K562 (cell line): Measurements from ENCODE around the gene ZNF687. TPM values are rescaled to one million over a fixed set of nuclear protein-coding genes. Genes with fewer than 3 reads are reported as not detected.
A peak's percentile ranks its signal among the peaks of the same experiment; 100 is the strongest.

Experiments
- ATAC-seq: fragments of 200-7000 bp; cut with Tn5 transposase; 3 replicates; pipeline ENCODE4 v1.9.1; 2020; ENCODE audit warnings: moderate library complexity
- BruUV-seq: library from RNA; stranded (reverse); fragments of 400-500 nt; replicated peaks from 2 replicates; lab custom pipeline; 2021; lab: Mats Ljungman, UMichigan
- CTCF ChIA-PET: fragments of 300-600 bp; formaldehyde crosslinking; extraction: SDS; loops from one replicate; lab custom pipeline; 2021; ENCODE audit warnings: low intra/inter-chr PET ratio; lab: Yijun Ruan, JAX
- POLR2A ChIA-PET: fragments of 300-600, 350-650 bp; sonication (Branson Sonifier 250); formaldehyde crosslinking; extraction: SDS; loops from one replicate; lab custom pipeline; 2021; ENCODE audit warnings: antibody characterized with exemption, inconsistent platforms; lab: Yijun Ruan, JAX
- DNase-seq, 4 experiments: peaks; one replicate each; pipeline versions ENCODE4 v3.0.0 to v3.0.0-alpha.2; 2011 to 2018; ENCODE audit warnings: low spot score in 3 of 4, mixed read lengths in 3 of 4; ENCODE audit errors: extremely low read depth in 1 of 4
- FAIRE-seq: peaks from 2 replicates; lab custom pipeline; 2011; peaks lifted over from hg19 to GRCh38; lab: Jason Lieb, UNC
- H2AFZ ChIP-seq: 2 replicates; pipeline ENCODE4 v1.6.0; 2011; ENCODE audit warnings: low read depth, low read length, control low read depth, inconsistent platforms
- H3K27ac ChIP-seq: fragments of 200-600 bp; 3 replicates; pipeline ENCODE4 v1.8.0; 2011; ENCODE audit warnings: low read depth, mild to moderate bottlenecking, control low read depth, inconsistent platforms, low read length, moderate library complexity, mixed read lengths; ENCODE audit errors: extremely low read depth
- H3K27me3 ChIP-seq, 2 experiments: fragments of 300-600 bp in 1 of 2; 2 replicates in 1 of 2; 3 replicates in 1 of 2; pipeline versions ENCODE4 v1.6.0 to v1.8.0; 2011; ENCODE audit warnings: inconsistent platforms in 2 of 2, low read length in 2 of 2, mild to moderate bottlenecking in 1 of 2, mixed read lengths in 1 of 2, moderate library complexity in 1 of 2; ENCODE audit not compliant: control insufficient read depth in 2 of 2, insufficient read depth in 2 of 2
- H3K36me3 ChIP-seq: fragments of 300-600 bp; 3 replicates; pipeline ENCODE4 v1.8.0; 2011; ENCODE audit warnings: mild to moderate bottlenecking, low read length, inconsistent platforms; ENCODE audit not compliant: control insufficient read depth, insufficient read depth
- H3K4me1 ChIP-seq, 2 experiments: fragments of 200-600 bp in 1 of 2; replicated peaks in 1 of 2; 2 replicates in 1 of 2; 3 replicates in 1 of 2; pipeline versions ENCODE4 v1.5.1 to v1.8.0; 2011; ENCODE audit warnings: inconsistent platforms in 2 of 2, low read length in 2 of 2, mild to moderate bottlenecking in 1 of 2, mixed read lengths in 1 of 2, moderate library complexity in 1 of 2; ENCODE audit not compliant: control insufficient read depth in 2 of 2, insufficient read depth in 2 of 2
- H3K4me2 ChIP-seq: 2 replicates; pipeline ENCODE4 v1.6.1; 2011; ENCODE audit warnings: low read length, control low read depth, inconsistent platforms, mixed read lengths; ENCODE audit not compliant: insufficient read depth
- H3K4me3 ChIP-seq: fragments of 200-600 bp; sonication (generic), shearing (Covaris generic); 2 replicates; pipeline ENCODE4 v1.5.1; 2016; ENCODE audit warnings: control low read depth, inconsistent platforms
- H3K79me2 ChIP-seq: fragments of 200-600 bp; 3 replicates; pipeline ENCODE4 v1.8.0; 2011; ENCODE audit warnings: low read length, inconsistent platforms; ENCODE audit not compliant: control insufficient read depth, insufficient read depth
- H3K9ac ChIP-seq, 2 experiments: 2 replicates each; pipeline versions ENCODE4 v1.6.0 to v1.6.1; 2011; ENCODE audit warnings: low read depth in 2 of 2, low read length in 2 of 2, control low read depth in 1 of 2, inconsistent platforms in 1 of 2, mild to moderate bottlenecking in 1 of 2, mixed read lengths in 1 of 2; ENCODE audit not compliant: insufficient read depth in 1 of 2
- H3K9me1 ChIP-seq: one replicate; pipeline ENCODE4 v1.6.0; 2011; ENCODE audit warnings: inconsistent platforms, mild to moderate bottlenecking, low read length, moderate library complexity; ENCODE audit not compliant: control insufficient read depth, insufficient read depth
- H3K9me3 ChIP-seq: replicated peaks from 2 replicates; pipeline ENCODE4 v1.5.1; 2011; ENCODE audit warnings: low read depth, low read length, inconsistent platforms; ENCODE audit not compliant: control insufficient read depth, insufficient read depth
- H4K20me1 ChIP-seq: replicated peaks from 2 replicates; pipeline ENCODE4 v1.6.1; 2011; ENCODE audit warnings: low read length, inconsistent platforms, mixed read lengths; ENCODE audit not compliant: control insufficient read depth, insufficient read depth
- HMGXB4 ChIP-seq: sonication (generic); formaldehyde crosslinking; IDR thresholded peaks from 2 replicates; pipeline ENCODE4 v1.8.1; 2023; ENCODE audit warnings: mild to moderate bottlenecking, missing genetic modification reagents
- KAT7 ChIP-seq: sonication (generic); formaldehyde crosslinking; IDR thresholded peaks from 2 replicates; pipeline ENCODE4 v1.8.0; 2022; ENCODE audit warnings: missing genetic modification reagents, mild to moderate bottlenecking, borderline replicate concordance
- MYC ChIP-seq, 2 experiments: fragments of 250-450 bp in 1 of 2; sonication (Bioruptor Pico) in 1 of 2; IDR thresholded peaks; 2 replicates each; pipeline versions ENCODE4 v1.5.1 to v1.6.1; 2012 to 2021; ENCODE audit warnings: low read depth in 2 of 2, borderline replicate concordance in 1 of 2, improper control_type of control experiment in 1 of 2, low read length in 1 of 2, mild to moderate bottlenecking in 1 of 2, moderate library complexity in 1 of 2
- NFRKB ChIP-seq: fragments of 450-650 bp; IDR thresholded peaks from 2 replicates; pipeline ENCODE4 v1.6.1; 2016; ENCODE audit warnings: low read depth
- NR2C1 ChIP-seq, 2 experiments: fragments of 450-650 bp; IDR thresholded peaks; 2 replicates each; pipeline ENCODE4 v1.6.1; 2017; ENCODE audit warnings: mild to moderate bottlenecking in 2 of 2, antibody characterized with exemption in 1 of 2, inconsistent platforms in 1 of 2, missing compliant biosample characterization in 1 of 2, missing genetic modification characterization in 1 of 2
- NRF1 ChIP-seq, 2 experiments: fragments of 450-650 bp; IDR thresholded peaks in 1 of 2; conservative IDR thresholded peaks in 1 of 2; 2 replicates each; pipeline ENCODE4 v1.6.1; 2014; ENCODE audit warnings: mild to moderate bottlenecking in 2 of 2
- SMARCA4 ChIP-seq: fragments of 450-650 bp; IDR thresholded peaks from 2 replicates; pipeline ENCODE4 v1.6.1; 2016
- U2AF2 ChIP-seq: fragments of 200-400 bp; formaldehyde crosslinking; optimal IDR thresholded peaks from 2 replicates; pipeline ENCODE3; 2017; ENCODE audit warnings: low read depth, mild to moderate bottlenecking, low read length
- ZNF217 ChIP-seq: sonication (generic); formaldehyde crosslinking; IDR thresholded peaks from 2 replicates; pipeline ENCODE4 v1.8.0; 2022; ENCODE audit warnings: mild to moderate bottlenecking, missing genetic modification reagents
- ZNF583 ChIP-seq: fragments of 250-450 bp; sonication (Bioruptor Pico); IDR thresholded peaks from 2 replicates; pipeline ENCODE4 v1.4.0; 2020
- WGBS: fragments of 100-300 bp; shearing (Covaris generic); methylation state at CpG from one replicate; pipeline ENCODE4 v1.1.6; 2016; ENCODE audit warnings: low coverage, mixed read lengths; ENCODE audit not compliant: insufficient coverage; ENCODE audit errors: missing lambda C conversion rate; 5-methylcytosine and 5-hydroxymethylcytosine counted together
- in situ Hi-C: fragments of 300-500 bp; cut with MboI; formaldehyde crosslinking; loops from 4 replicates; pipeline ENCODE4 v1.15.0; 2018; ENCODE audit warnings: inconsistent platforms, mixed read lengths
- intact Hi-C: fragments of 100-400 bp; cut with micrococcal nuclease; formaldehyde crosslinking; loops from 2 replicates; pipeline ENCODE4 v1.14.2; 2022
- polyA plus RNA-seq, 8 experiments: library from polyadenylated mRNA; depleted of rRNA in 4 of 8; stranded (reverse) in 5 of 8; unstranded in 3 of 8; fragments of >200 nt; fragmentation: Nextera tagmentation in 2 of 8; fragmentation: Illumina TruSeq in 1 of 8; extraction: Ambion mirVana in 2 of 8; extraction: Trizol in 1 of 8; gene quantifications; 2 replicates each; pipeline versions ENCODE4 v1.2.1 to v1.2.3, GENCODE V29; 2011 to 2014; ENCODE audit warnings: inconsistent platforms in 1 of 8, missing spikeins in 1 of 8
- total RNA-seq, 7 experiments: library from RNA; depleted of rRNA in 6 of 7; stranded (reverse); fragments of >200 nt in 6 of 7; fragmentation: Illumina TruSeq in 2 of 7; extraction: Trizol in 2 of 7; gene quantifications; 2 replicates each; pipeline versions ENCODE4 v1.2.1 to v1.2.3, GENCODE V29; 2011 to 2021; ENCODE audit warnings: low replicate concordance in 1 of 7
- TF ChIP-seq, protein P1 (sequence below): fragments of 250-450 bp; sonication (Bioruptor Pico); IDR thresholded peaks from 2 replicates; pipeline ENCODE4 v1.5.0; 2021; ENCODE audit warnings: mild to moderate bottlenecking, moderate library complexity
- TF ChIP-seq, protein P2 (sequence below): fragments of 450-650 bp; IDR thresholded peaks from 2 replicates; pipeline ENCODE4 v1.7.0; 2016; ENCODE audit warnings: borderline replicate concordance

Gene ZNF687
- total and polyA plus RNA-seq, 9 of the 15 experiments (the other 6 are each of a cell fraction or from before 2014, with no cell fraction given) = 0.13 to 26.4 (median 10.6) TPM

GRCh38 chr1:151282883-151283725 is 1.0 kb downstream of the ZNF687 start:
- BruUV-seq = no TSS peak
- H3K4me2 ChIP-seq = peak overlapping the region; percentile 100
- no peaks in the 10 kb centered on the region for H3K27me3 ChIP-seq
- WGBS = 6% methylated on average over 30 of the region's 44 CpGs
- peak overlapping the region; percentile 58 for H2AFZ ChIP-seq
- in situ Hi-C loops = no loop called here
- H3K27ac ChIP-seq = peak overlapping the region; percentile 99
- POLR2A ChIA-PET = interaction anchor here (0.5 to 3.5 kb wide), 14 partner anchors 10 to 309 kb away, joined by 3 to 43 read pairs (median 4); partner anchors contain the start of genes PI4KB and PSMB4
- H3K4me1 ChIP-seq = peaks cover 19 to 42% of the 10 kb centered on the region in 2 experiments
- H3K36me3 ChIP-seq = peaks cover 39% of the 10 kb centered on the region; the same call in 2 of the 3 replicates
- peaks cover 8% of the 10 kb centered on the region; the same call in 1 of the 2 replicates for H4K20me1 ChIP-seq
- CTCF ChIA-PET = no interaction called here
- peak overlapping the region; percentile 93 to 99 for H3K9ac ChIP-seq
- DNase-seq (peak; percentile 46 to 64 (median 58)), ATAC-seq (peak; percentile 8), FAIRE-seq (peak; percentile 52)
- intact Hi-C loops = loop anchor here (10.0 kb wide), 1 partner anchor 62 kb away; the partner anchor contains the start of gene RFX5
- H3K9me1 ChIP-seq = peaks cover 4% of the 10 kb centered on the region
- peak overlapping the region; percentile 67 for H3K4me3 ChIP-seq
- no peaks in the 10 kb centered on the region for H3K9me3 ChIP-seq
- H3K79me2 ChIP-seq = peaks cover 28% of the 10 kb centered on the region
- TF ChIP-seq, protein P1, sequence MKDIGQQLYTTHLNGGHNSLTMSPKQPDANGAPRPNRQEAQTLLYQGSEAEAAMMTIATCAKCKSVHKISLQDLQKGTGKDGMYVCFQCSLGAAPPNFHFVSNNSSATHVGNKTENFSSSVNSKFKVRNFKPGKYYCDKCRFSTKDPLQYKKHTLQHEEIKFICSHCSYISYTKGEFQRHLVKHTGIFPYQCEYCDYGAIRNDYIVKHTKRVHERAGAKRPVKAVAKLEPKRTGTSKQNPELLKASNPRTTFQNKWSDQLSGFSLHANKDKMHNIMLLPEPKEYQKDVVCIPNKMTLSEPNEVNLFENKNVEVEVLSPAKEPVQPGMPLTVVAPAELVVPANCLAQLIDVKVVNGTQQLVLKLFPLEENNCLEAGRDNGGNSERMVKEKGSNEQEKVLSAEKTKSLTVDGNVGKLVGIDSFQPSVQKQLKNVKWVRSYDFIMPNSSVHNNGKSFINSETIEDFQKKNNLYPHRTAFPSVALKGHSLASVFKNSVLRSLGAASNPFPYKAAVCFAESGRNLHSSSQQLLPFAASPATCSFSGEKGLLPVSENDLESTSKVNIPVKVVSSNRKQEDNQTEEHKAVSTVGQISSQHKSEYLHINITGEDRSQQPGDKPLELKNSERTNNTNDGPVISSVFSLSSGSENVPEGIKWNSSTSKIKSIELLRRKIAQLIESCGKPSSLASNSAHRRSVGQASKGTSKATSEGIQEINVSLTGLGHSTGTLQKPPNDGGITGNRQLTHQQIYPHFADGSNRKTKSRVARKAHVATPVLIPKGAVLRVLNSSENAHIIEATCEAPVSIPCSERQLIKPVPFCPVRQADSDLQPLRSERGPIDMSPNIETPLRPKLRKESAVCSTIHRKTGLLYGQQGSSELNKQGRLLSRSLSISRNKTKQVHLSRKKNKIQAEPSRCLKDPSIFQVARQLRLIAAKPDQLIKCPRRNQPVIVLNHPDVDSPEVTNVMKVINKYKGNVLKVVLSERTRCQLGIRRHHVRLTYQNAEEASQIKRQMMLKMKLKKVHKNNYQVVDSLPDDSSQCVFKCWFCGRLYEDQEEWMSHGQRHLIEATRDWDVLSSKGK (CRISPR knock-in tag) = no peak
- TF ChIP-seq NRF1 (conservative IDR thresholded peaks at IDR 0.05 in 1 of 2, IDR thresholded peaks at IDR 0.05 in 1 of 2) = peak; percentile 50 to 68
- no peak for TF ChIP-seq NFRKB
- TF ChIP-seq ZNF217 = no peak
- TF ChIP-seq U2AF2 = no peak
- TF ChIP-seq SMARCA4 = 0 out of 2 replicates have a peak, but pooled peaks have one; percentile 12
- TF ChIP-seq MYC (IDR thresholded peaks at IDR 0.05; ENCODE audit: low read depth, low read length) = no peak
- peak; percentile 21; the same call in 1 of the 2 replicates for TF ChIP-seq MYC (CRISPR knock-in tag; IDR thresholded peaks at IDR 0.05; ENCODE audit: borderline replicate concordance, low read depth)
- peak; percentile 33 for TF ChIP-seq KAT7 (CRISPR knock-in tag)
- TF ChIP-seq, protein P2, sequence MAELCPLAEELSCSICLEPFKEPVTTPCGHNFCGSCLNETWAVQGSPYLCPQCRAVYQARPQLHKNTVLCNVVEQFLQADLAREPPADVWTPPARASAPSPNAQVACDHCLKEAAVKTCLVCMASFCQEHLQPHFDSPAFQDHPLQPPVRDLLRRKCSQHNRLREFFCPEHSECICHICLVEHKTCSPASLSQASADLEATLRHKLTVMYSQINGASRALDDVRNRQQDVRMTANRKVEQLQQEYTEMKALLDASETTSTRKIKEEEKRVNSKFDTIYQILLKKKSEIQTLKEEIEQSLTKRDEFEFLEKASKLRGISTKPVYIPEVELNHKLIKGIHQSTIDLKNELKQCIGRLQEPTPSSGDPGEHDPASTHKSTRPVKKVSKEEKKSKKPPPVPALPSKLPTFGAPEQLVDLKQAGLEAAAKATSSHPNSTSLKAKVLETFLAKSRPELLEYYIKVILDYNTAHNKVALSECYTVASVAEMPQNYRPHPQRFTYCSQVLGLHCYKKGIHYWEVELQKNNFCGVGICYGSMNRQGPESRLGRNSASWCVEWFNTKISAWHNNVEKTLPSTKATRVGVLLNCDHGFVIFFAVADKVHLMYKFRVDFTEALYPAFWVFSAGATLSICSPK = no peak
- 0 out of 2 replicates have a peak, but pooled peaks have one; percentile 39 for TF ChIP-seq NR2C1 (IDR thresholded peaks at IDR 0.05)
- TF ChIP-seq NR2C1 (tag; IDR thresholded peaks at IDR 0.05) = peak; percentile 31; the same call in 1 of the 2 replicates
- no peak for TF ChIP-seq ZNF583 (CRISPR knock-in tag)
- TF ChIP-seq HMGXB4 (CRISPR knock-in tag) = 0 out of 2 replicates have a peak, but pooled peaks have one; percentile 67
